HepG2 (cell line): Measurements from ENCODE around the gene SYCE3. TPM values are rescaled to one million over a fixed set of nuclear protein-coding genes. Genes with fewer than 3 reads are reported as not detected.

ENCODE experiments used
- ARID4A ChIP-seq: sonication (generic); formaldehyde crosslinking; IDR thresholded peaks from 2 replicates; pipeline ENCODE4 v1.5.0; 2020; ENCODE audit warnings: mild to moderate bottlenecking, missing genetic modification reagents, borderline replicate concordance
- EP300 ChIP-seq, 3 experiments: sonication (generic) in 1 of 3; formaldehyde crosslinking in 1 of 3; IDR thresholded peaks; 2 replicates each; pipeline versions ENCODE4 v1.5.1 to v1.6.1; 2011 to 2020; ENCODE audit warnings: low read depth in 2 of 3, low read length in 2 of 3, borderline replicate concordance in 1 of 3, improper control_type of control experiment in 1 of 3, mild to moderate bottlenecking in 1 of 3, missing genetic modification reagents in 1 of 3, moderate library complexity in 1 of 3
- HOXD1 ChIP-seq: sonication (generic); formaldehyde crosslinking; IDR thresholded peaks from 2 replicates; pipeline ENCODE4 v1.5.0; 2020; ENCODE audit warnings: missing genetic modification reagents
- MAFF ChIP-seq: IDR thresholded peaks from 2 replicates; pipeline ENCODE4 v1.6.1; 2011; ENCODE audit warnings: low read depth, low read length, improper control_type of control experiment
- MED13 ChIP-seq: sonication (generic); formaldehyde crosslinking; IDR thresholded peaks from 2 replicates; pipeline ENCODE4 v1.5.0; 2020; ENCODE audit warnings: missing genetic modification reagents
- MTERF4 ChIP-seq: sonication (generic); formaldehyde crosslinking; IDR thresholded peaks from 2 replicates; pipeline ENCODE4 v1.8.0; 2023; ENCODE audit warnings: mild to moderate bottlenecking, missing genetic modification reagents
- NFYB ChIP-seq: sonication (generic); formaldehyde crosslinking; IDR thresholded peaks from 2 replicates; pipeline ENCODE4 v1.4.0; 2020; ENCODE audit warnings: missing genetic modification reagents
- SMYD3 ChIP-seq: sonication (generic); formaldehyde crosslinking; IDR thresholded peaks from 2 replicates; pipeline ENCODE4 v1.8.1; 2023; ENCODE audit warnings: mild to moderate bottlenecking, missing genetic modification reagents
- THAP7 ChIP-seq: sonication (generic); formaldehyde crosslinking; IDR thresholded peaks from 2 replicates; pipeline ENCODE4 v1.8.1; 2023; ENCODE audit warnings: mild to moderate bottlenecking, missing genetic modification reagents
- XBP1 ChIP-seq: sonication (generic); formaldehyde crosslinking; IDR thresholded peaks from 2 replicates; pipeline ENCODE4 v1.5.0; 2020; ENCODE audit warnings: missing genetic modification reagents
- YEATS4 ChIP-seq: sonication (generic); formaldehyde crosslinking; IDR thresholded peaks from 2 replicates; pipeline ENCODE4 v1.4.0; 2020; ENCODE audit warnings: missing genetic modification reagents, borderline replicate concordance
- ZNF101 ChIP-seq: sonication (generic); formaldehyde crosslinking; IDR thresholded peaks from 2 replicates; pipeline ENCODE4 v1.4.0; 2020; ENCODE audit warnings: mild to moderate bottlenecking, low read depth, missing genetic modification reagents, borderline replicate concordance
- ZNF33B ChIP-seq: sonication (generic); formaldehyde crosslinking; IDR thresholded peaks from 2 replicates; pipeline ENCODE4 v1.5.1; 2020; ENCODE audit warnings: mild to moderate bottlenecking, missing genetic modification reagents
- ZNF513 ChIP-seq: sonication (generic); formaldehyde crosslinking; conservative IDR thresholded peaks from 2 replicates; pipeline ENCODE4 v1.5.0; 2020; ENCODE audit warnings: missing genetic modification reagents
- ZNF747 ChIP-seq: sonication (generic); formaldehyde crosslinking; IDR thresholded peaks from 2 replicates; pipeline ENCODE4 v1.8.1; 2023; ENCODE audit warnings: missing genetic modification reagents, mild to moderate bottlenecking, borderline replicate concordance
- polyA plus RNA-seq, 8 experiments: library from polyadenylated mRNA; depleted of rRNA in 3 of 8; stranded (reverse) in 7 of 8; unstranded in 1 of 8; fragments of >200 nt; fragmentation: Illumina TruSeq in 4 of 8; extraction: Trizol in 4 of 8; gene quantifications; 2 replicates each; pipeline versions ENCODE4 v1.2.1 to v1.2.3, GENCODE V29; 2011 to 2016; ENCODE audit warnings: low read depth in 4 of 8, missing spikeins in 1 of 8, mixed read lengths in 1 of 8; ENCODE audit not compliant: insufficient read depth in 1 of 8
- total RNA-seq, 5 experiments: library from RNA; depleted of rRNA; stranded (reverse); fragments of >200 nt; fragmentation: Illumina TruSeq; extraction: Trizol; gene quantifications; 2 replicates each; pipeline ENCODE4 v1.2.3, GENCODE V29; 2016; ENCODE audit warnings: low read depth in 1 of 5
- TF ChIP-seq, protein P1 (sequence below): sonication (generic); formaldehyde crosslinking; IDR thresholded peaks from 2 replicates; pipeline ENCODE4 v1.4.0; 2020; ENCODE audit warnings: missing genetic modification reagents
- TF ChIP-seq, protein P2 (sequence below): sonication (generic); formaldehyde crosslinking; IDR thresholded peaks from 2 replicates; pipeline ENCODE4 v1.4.0; 2020; ENCODE audit warnings: mild to moderate bottlenecking, missing genetic modification reagents

The SYCE3 gene
- total and polyA plus RNA-seq, 2 of the 13 experiments (the other 11 are each of a cell fraction or from before 2014, with no cell fraction given): not detected

DNA sequence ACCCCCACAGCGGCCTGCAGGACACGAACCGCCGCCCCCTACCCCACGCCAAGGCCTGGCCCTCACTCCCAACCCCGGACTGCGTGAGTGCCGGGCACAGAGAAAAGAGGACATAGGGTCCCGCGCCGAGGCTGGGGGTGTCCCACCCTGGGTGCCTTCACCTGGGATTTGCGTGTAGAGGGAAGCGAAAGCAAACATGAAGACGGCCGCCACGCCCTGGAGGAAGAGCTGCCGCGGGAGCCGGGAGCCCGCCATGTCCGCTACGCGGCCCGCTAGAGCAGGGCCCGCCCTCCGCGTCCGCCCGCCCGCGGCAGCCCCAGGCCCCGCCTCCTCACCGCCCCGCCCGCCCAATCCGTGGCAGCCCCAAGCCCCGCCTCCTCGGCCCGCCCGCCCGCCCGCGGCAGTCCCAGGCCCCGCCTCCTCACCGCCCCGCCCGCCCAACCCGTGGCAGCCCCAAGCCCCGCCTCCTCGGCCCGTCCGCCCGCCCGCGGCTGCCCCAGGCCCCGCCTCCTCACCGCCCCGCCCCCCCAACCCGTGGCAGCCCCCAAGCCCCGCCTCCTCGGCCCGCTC, 55.2 kb downstream of the SYCE3 start, which contains the start of gene LMF2 (continued):
- TF ChIP-seq THAP7 (CRISPR knock-in tag): no peak
- TF ChIP-seq ZNF33B (CRISPR knock-in tag): no peak
- no peak; the same call in 1 of the 2 replicates for TF ChIP-seq YEATS4 (CRISPR knock-in tag)
- no peak for TF ChIP-seq ZNF747
- no peak for TF ChIP-seq ZNF101 (CRISPR knock-in tag)
- TF ChIP-seq, protein P1, sequence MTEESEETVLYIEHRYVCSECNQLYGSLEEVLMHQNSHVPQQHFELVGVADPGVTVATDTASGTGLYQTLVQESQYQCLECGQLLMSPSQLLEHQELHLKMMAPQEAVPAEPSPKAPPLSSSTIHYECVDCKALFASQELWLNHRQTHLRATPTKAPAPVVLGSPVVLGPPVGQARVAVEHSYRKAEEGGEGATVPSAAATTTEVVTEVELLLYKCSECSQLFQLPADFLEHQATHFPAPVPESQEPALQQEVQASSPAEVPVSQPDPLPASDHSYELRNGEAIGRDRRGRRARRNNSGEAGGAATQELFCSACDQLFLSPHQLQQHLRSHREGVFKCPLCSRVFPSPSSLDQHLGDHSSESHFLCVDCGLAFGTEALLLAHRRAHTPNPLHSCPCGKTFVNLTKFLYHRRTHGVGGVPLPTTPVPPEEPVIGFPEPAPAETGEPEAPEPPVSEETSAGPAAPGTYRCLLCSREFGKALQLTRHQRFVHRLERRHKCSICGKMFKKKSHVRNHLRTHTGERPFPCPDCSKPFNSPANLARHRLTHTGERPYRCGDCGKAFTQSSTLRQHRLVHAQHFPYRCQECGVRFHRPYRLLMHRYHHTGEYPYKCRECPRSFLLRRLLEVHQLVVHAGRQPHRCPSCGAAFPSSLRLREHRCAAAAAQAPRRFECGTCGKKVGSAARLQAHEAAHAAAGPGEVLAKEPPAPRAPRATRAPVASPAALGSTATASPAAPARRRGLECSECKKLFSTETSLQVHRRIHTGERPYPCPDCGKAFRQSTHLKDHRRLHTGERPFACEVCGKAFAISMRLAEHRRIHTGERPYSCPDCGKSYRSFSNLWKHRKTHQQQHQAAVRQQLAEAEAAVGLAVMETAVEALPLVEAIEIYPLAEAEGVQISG (CRISPR knock-in tag): no peak
- no peak for TF ChIP-seq MAFF
- TF ChIP-seq EP300 (IDR thresholded peaks at IDR 0.05; ENCODE audit: low read depth in 2 of 2, low read length in 2 of 2): no peak
- TF ChIP-seq EP300 (CRISPR knock-in tag; IDR thresholded peaks at IDR 0.05; ENCODE audit: borderline replicate concordance): no peak
- TF ChIP-seq ZNF513: no peak
- TF ChIP-seq MED13: no peak
- no peak for TF ChIP-seq XBP1 (CRISPR knock-in tag)
- TF ChIP-seq ARID4A (CRISPR knock-in tag): peak; percentile 38
- TF ChIP-seq MTERF4 (CRISPR knock-in tag): no peak
- 0 out of 2 replicates have a peak, but pooled peaks have one; percentile 17 for TF ChIP-seq NFYB (CRISPR knock-in tag)
- TF ChIP-seq, protein P2, sequence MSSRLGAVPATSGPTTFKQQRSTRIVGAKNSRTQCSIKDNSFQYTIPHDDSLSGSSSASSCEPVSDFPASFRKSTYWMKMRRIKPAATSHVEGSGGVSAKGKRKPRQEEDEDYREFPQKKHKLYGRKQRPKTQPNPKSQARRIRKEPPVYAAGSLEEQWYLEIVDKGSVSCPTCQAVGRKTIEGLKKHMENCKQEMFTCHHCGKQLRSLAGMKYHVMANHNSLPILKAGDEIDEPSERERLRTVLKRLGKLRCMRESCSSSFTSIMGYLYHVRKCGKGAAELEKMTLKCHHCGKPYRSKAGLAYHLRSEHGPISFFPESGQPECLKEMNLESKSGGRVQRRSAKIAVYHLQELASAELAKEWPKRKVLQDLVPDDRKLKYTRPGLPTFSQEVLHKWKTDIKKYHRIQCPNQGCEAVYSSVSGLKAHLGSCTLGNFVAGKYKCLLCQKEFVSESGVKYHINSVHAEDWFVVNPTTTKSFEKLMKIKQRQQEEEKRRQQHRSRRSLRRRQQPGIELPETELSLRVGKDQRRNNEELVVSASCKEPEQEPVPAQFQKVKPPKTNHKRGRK: no peak
- TF ChIP-seq SMYD3 (CRISPR knock-in tag): no peak
- TF ChIP-seq HOXD1: no peak
